Measurements from ENCODE around the gene FLOT1. TPM values are rescaled to one million over a fixed set of nuclear protein-coding genes. Genes with fewer than 3 reads are reported as not detected.

The FLOT1 gene
- total RNA-seq, 4 donors from 2014 or later = 96.9 to 127 (median 117) TPM

DNA sequence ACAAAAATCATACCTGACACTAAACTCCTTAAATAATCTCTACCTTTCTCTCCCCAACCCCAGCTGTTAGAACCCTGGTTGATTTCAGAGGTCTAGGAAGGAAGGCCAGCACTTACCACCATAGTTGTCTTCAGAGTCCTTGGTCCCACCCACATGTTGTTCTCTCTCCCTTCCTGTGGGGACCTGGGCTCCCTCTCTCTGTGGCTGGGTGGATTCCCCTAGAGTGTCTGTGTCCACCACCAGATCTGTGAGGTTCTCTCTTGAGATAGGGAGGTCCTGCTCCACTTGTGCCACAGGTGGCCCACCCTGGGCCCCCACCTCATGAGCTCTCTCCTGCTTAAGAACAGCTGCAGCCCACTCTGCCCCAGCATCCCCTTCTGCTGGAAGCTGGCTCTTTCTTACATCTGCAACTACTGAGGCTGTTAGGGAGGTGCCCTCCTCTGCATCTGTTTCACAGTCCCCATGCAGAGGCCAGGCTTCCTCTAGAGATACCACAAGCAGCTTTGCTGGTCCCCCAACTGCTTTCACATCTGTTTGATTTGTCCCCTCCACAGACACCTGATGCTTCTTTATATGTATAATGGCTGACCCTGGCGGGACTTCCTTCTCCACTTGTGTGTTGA lies 30.6 kb downstream of the FLOT1 start:
- no peak overlapping the region for H3K27ac ChIP-seq
- no peak for DNase-seq
- H3K9me3 ChIP-seq = no peaks in the 10 kb centered on the region
- H3K4me1 ChIP-seq = peaks cover 6 to 7% of the 10 kb centered on the region in 2 donors
- ATAC-seq = no peak
- no peaks in the 10 kb centered on the region for H3K27me3 ChIP-seq
- peaks cover 0 to 76% of the 10 kb centered on the region in 2 donors for H3K36me3 ChIP-seq
- no peak for TF ChIP-seq POLR2A (IDR thresholded peaks at IDR 0.05)
- TF ChIP-seq, protein P1, sequence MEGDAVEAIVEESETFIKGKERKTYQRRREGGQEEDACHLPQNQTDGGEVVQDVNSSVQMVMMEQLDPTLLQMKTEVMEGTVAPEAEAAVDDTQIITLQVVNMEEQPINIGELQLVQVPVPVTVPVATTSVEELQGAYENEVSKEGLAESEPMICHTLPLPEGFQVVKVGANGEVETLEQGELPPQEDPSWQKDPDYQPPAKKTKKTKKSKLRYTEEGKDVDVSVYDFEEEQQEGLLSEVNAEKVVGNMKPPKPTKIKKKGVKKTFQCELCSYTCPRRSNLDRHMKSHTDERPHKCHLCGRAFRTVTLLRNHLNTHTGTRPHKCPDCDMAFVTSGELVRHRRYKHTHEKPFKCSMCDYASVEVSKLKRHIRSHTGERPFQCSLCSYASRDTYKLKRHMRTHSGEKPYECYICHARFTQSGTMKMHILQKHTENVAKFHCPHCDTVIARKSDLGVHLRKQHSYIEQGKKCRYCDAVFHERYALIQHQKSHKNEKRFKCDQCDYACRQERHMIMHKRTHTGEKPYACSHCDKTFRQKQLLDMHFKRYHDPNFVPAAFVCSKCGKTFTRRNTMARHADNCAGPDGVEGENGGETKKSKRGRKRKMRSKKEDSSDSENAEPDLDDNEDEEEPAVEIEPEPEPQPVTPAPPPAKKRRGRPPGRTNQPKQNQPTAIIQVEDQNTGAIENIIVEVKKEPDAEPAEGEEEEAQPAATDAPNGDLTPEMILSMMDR (IDR thresholded peaks at IDR 0.05 in 4 of 5, conservative IDR thresholded peaks at IDR 0.05 in 1 of 5) = no peak
- intact Hi-C loops (cut with DNase I; ENCODE audit: low total_unique reads) (loop anchor here (10.0 kb wide), 1 partner anchor 1483 kb away; the partner anchor contains the start of genes GPSM3 and PBX2), in situ Hi-C loops (cut with MboI; ENCODE audit: low sequenced_read_pairs in 4 of 4) (no loop called here)
- no peak overlapping the region for H3K4me3 ChIP-seq

GRCh38 chr6:30709101-30709868 lies 33.2 kb downstream of the FLOT1 start:
- ATAC-seq (no peak), DNase-seq (no peak)
- in situ Hi-C loops (cut with MboI; ENCODE audit: low sequenced_read_pairs in 4 of 4) (no loop called here), intact Hi-C loops (cut with DNase I; ENCODE audit: low total_unique reads) (no loop called here)
- no peak overlapping the region for H3K4me3 ChIP-seq
- no peaks in the 10 kb centered on the region for H3K9me3 ChIP-seq
- no peak for TF ChIP-seq POLR2A (IDR thresholded peaks at IDR 0.05)
- TF ChIP-seq, protein P1 (IDR thresholded peaks at IDR 0.05 in 4 of 5, conservative IDR thresholded peaks at IDR 0.05 in 1 of 5) = no peak
- no peaks in the 10 kb centered on the region for H3K27me3 ChIP-seq
- peaks cover 0 to 79% of the 10 kb centered on the region in 2 donors for H3K36me3 ChIP-seq
- H3K4me1 ChIP-seq = peaks cover 7 to 10% of the 10 kb centered on the region in 2 donors
- no peak overlapping the region for H3K27ac ChIP-seq

DNA sequence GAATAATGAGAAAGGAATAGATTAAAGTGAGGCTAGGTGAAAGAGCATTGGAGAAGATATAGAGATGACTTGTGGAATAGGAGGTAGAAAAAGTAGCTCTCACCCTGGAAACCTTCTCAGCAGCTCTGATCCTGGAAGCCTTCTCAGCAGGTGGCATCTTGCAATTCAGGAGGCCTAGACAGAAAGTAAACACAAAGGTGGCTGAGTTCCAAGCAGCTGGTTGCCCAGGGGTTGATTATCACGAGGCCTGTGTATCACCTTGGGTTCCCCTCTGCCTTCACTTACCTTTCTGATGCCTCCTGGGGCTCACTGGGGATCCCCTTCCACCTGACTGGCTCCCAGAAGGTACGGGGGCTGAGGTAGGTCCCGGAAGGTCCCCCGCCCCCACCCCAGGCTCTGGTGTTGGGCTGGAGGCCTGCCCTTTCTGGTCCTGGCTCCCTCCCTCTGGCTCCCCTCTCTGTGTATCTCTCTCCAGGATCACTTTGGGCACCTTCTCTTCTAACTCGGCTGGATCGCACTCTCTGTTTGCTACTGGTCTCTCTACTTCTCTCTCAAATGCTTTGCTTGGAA lies 35.1 kb downstream of the FLOT1 start:
- Histone ChIP-seq H3K36me3 (peaks cover 0 to 73% of the 10 kb centered on the region in 2 donors), H3K9me3 (no peaks in the 10 kb centered on the region), H3K4me3 (no peak overlapping the region), H3K27ac (peak overlapping the region in 3 of 4 donors; percentile 48 to 77 (median 53)), H3K27me3 (no peaks in the 10 kb centered on the region), H3K4me1 (peaks cover 7 to 10% of the 10 kb centered on the region in 2 donors)
- intact Hi-C loops (cut with DNase I; ENCODE audit: low total_unique reads) (no loop called here), in situ Hi-C loops (cut with MboI; ENCODE audit: low sequenced_read_pairs in 4 of 4) (no loop called here)
- DNase-seq = peak in 1 of 2 donors; percentile 19
- ATAC-seq = no peak
- no peak for TF ChIP-seq POLR2A (IDR thresholded peaks at IDR 0.05)
- TF ChIP-seq, protein P1 (IDR thresholded peaks at IDR 0.05 in 4 of 5, conservative IDR thresholded peaks at IDR 0.05 in 1 of 5) = no peak

GRCh38 chr6:30705620-30706019 lies 36.9 kb downstream of the FLOT1 start:
- in situ Hi-C loops (cut with MboI; ENCODE audit: low sequenced_read_pairs in 4 of 4) (no loop called here), intact Hi-C loops (cut with DNase I; ENCODE audit: low total_unique reads) (no loop called here)
- Histone ChIP-seq H3K9me3 (no peaks in the 10 kb centered on the region), H3K4me1 (peaks cover 7 to 10% of the 10 kb centered on the region in 2 donors), H3K27ac (peak overlapping the region; percentile 10 to 77 (median 67)), H3K27me3 (no peaks in the 10 kb centered on the region), H3K36me3 (peaks cover 0 to 63% of the 10 kb centered on the region in 2 donors), H3K4me3 (no peak overlapping the region)
- TF ChIP-seq, protein P1 (IDR thresholded peaks at IDR 0.05 in 4 of 5, conservative IDR thresholded peaks at IDR 0.05 in 1 of 5) = no peak
- TF ChIP-seq POLR2A (IDR thresholded peaks at IDR 0.05) = no peak
- DNase-seq = peak in 1 of 2 donors; percentile 70
- peak; percentile 59 to 98 for ATAC-seq
